ENCODE results near the gene DGKQ.

DGKQ gene

GRCh38 chr4:973431-974397 lies at the start of gene DGKQ:
TSS of gene DGKQ (minus strand) at chr4:973569. CDS start at chr4:973482, 87 bp downstream.
- DNase-seq: peak; percentile 53 to 80

GRCh38 chr4:1022739-1023066 lies 49.3 kb upstream of the DGKQ start:
- DNase-seq: no peak

GRCh38 chr4:1022051-1022738 lies 48.8 kb upstream of the DGKQ start:
- DNase-seq: no peak

GRCh38 chr4:1021386-1022050 lies 48.1 kb upstream of the DGKQ start:
- no peak for DNase-seq

- DNase-seq: no peak
These were observed 46.5 kb upstream of the DGKQ start for GRCh38 chr4:1019729-1020470.

- DNase-seq: no peak
These were observed 46.0 kb upstream of the DGKQ start for GRCh38 chr4:1019320-1019719.

GRCh38 chr4:1018147-1019020 lies 45.0 kb upstream of the DGKQ start:
- DNase-seq: no peak

GRCh38 chr4:1017706-1018105 lies 44.3 kb upstream of the DGKQ start:
- DNase-seq: no peak

- DNase-seq: no peak
These were observed 43.8 kb upstream of the DGKQ start for GRCh38 chr4:1017211-1017610.

GRCh38 chr4:1015746-1016145 lies 42.4 kb upstream of the DGKQ start:
- no peak for DNase-seq

- DNase-seq: no peak
These were observed 41.8 kb upstream of the DGKQ start for GRCh38 chr4:1015179-1015578.

- no peak for DNase-seq
These were observed 41.2 kb upstream of the DGKQ start for GRCh38 chr4:1014291-1015167.

- no peak for DNase-seq
These were observed 40.1 kb upstream of the DGKQ start for GRCh38 chr4:1013225-1014073.

GRCh38 chr4:1012034-1012739 lies 38.8 kb upstream of the DGKQ start:
- DNase-seq: no peak

GRCh38 chr4:1011666-1012033 lies 38.3 kb upstream of the DGKQ start:
- DNase-seq: no peak

GRCh38 chr4:1011022-1011665 lies 37.8 kb upstream of the DGKQ start, which contains the start of gene FGFRL1:
TSS of gene FGFRL1 (plus strand) at chr4:1011626. CDS start at chr4:1012486, 860 bp downstream.
- no peak for DNase-seq

GRCh38 chr4:1010395-1011021 lies 37.1 kb upstream of the DGKQ start:
- no peak for DNase-seq

All from NCI-H187 (cell line).